Measurements from ENCODE around the gene NRG2.

Gene NRG2

DNA sequence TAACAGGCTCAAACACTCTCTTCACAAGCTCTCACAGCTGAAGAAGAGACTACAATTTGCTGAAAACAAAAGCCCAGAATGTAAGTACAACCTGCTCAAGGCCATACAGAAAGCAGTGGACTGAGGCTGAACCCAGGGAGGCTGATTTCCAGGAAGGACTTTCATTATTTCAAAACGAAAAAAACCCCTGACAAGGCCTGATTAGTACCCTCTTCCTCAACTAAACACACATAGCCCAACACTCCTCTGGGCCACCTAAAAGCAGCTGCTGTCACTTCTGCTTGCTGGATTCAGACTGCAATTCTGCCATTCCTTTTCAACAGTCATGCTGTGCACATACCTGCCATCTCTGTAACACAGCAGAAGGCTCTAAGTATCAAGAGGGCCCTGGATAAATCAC lies 18.2 kb downstream of the NRG2 start:
- no peaks in the 10 kb centered on the region for H3K4me1 Mint-ChIP-seq
- H3K36me3 Mint-ChIP-seq = no peaks in the 10 kb centered on the region
- H3K4me3 Mint-ChIP-seq = no peak overlapping the region
- no peaks in the 10 kb centered on the region for H3K9me3 Mint-ChIP-seq
- H3K27me3 Mint-ChIP-seq = peaks cover 12% of the 10 kb centered on the region
- H3K27ac Mint-ChIP-seq = no peak overlapping the region

DNA sequence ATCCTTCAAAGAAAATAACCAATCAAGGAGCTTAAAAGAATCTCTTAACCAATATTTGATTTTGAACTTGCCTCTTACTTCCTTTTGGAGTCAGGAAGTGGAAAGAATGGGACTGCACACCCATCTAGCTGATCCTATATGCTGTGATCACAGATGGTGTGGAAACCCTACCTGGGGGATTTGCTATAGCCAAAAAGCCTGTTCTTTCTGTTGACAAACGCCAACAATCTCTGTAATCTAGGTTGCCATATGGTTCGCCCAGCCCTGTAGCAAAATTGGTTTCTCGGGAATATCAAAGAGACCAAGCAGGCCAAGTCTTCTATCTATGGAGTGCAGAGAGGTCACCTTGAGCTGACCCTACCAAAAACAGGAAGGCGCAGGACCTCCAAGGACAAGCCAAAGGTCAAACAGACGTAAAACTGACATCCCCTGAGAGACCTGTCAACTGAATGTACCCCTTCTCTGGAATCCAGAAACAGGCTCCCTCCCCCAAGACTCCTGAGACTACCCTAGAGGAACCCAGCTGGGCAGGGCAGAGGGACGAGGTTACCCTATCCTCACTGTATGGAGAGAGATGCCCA lies 19.4 kb downstream of the NRG2 start:
- Mint-ChIP-seq H3K27ac (no peak overlapping the region), H3K36me3 (no peaks in the 10 kb centered on the region)

DNA sequence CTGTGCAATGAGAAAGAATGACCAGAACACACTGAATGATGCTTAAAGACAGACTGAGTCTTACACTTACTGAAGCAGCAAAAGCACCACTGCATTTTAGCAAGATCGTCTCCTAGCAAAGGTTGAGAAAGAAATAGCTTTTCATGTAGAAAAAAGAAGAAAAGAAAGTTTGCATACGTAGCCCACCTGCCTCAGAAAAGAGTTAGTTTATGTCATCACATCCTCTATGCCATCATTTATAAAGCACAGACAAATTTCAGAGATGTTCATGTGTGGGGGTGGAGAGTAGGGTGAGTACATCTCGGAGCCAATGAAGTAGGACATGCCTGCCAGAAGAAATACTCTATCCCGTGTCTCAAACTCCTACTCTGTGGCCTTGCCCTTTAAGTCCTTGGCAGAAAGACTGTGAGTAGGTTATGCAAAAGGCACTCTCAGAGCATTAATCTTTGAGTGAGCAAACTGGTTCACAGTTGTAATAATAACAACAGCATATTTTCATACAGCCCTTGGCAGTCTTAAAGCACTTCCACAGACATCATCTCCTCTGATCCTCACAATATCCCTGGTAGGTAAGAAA lies 22.4 kb downstream of the NRG2 start:
- no peaks in the 10 kb centered on the region for H3K36me3 Mint-ChIP-seq
- H3K4me1 Mint-ChIP-seq = no peaks in the 10 kb centered on the region
- H3K4me3 Mint-ChIP-seq = no peak overlapping the region
- no peaks in the 10 kb centered on the region for H3K9me3 Mint-ChIP-seq
- peaks cover 8% of the 10 kb centered on the region for H3K27me3 Mint-ChIP-seq
- H3K27ac Mint-ChIP-seq = no peak overlapping the region

More for the DNA sequence above, 19.4 kb downstream of the NRG2 start:
- Mint-ChIP-seq H3K4me3 (no peak overlapping the region), H3K9me3 (no peaks in the 10 kb centered on the region), H3K27me3 (peaks cover 10% of the 10 kb centered on the region), H3K4me1 (no peaks in the 10 kb centered on the region)

DNA sequence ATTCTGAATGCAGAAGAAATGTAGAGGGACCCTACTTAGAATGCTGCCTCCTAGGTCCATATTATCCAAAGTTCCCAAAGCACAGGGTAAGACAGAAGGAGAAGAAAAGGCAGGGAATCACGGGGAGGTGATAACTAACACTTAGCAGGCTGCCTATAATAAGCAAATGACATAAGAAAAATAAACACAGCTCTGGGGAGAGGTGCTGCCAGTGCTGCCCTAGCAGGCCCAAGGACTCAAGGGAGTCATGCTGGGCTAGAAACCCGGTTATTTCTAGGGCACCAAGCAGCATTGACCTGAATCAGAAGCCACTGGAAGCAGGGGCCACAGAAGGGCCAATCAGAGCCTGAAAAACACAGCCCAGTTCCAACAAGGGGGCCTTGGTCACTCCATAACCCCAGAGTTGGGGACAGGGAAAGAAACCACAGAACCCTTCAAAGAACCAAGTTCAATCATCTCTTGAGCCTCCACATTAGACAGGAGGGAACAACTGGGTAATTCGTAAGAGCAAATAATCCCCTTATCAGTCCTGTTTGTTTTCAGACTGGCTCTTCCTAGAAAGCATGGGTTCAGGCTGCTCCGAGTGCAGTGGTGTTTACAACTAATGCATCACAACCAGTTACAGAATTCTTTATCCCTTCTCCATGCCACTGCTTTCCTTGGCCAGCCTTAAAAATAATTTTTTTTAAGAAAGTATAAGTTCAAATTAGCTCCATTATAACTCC lies 24.0 kb downstream of the NRG2 start:
- Mint-ChIP-seq H3K36me3 (no peaks in the 10 kb centered on the region), H3K4me1 (no peaks in the 10 kb centered on the region), H3K27ac (no peak overlapping the region), H3K9me3 (no peaks in the 10 kb centered on the region), H3K4me3 (no peak overlapping the region), H3K27me3 (peaks cover 2% of the 10 kb centered on the region)

DNA sequence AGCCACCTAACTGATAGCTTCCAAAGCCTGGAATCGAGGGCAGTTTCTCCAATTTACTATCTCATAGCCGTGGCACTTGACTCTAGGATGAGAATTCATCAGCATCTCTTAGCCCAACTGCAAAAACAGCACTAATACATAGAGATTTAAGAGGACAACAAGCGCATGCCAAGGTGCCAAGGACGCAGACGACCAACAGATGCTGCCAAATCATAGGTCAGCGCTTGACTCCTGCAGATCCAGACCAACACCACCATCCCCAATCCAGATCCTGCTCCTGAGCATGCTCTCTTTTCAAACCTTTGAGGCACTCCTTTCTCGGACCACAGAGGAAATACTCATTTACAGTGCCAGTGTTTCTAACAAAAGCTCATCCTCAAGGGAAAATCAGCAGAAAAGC lies 24.6 kb downstream of the NRG2 start:
- Mint-ChIP-seq H3K9me3 (no peaks in the 10 kb centered on the region), H3K4me3 (no peak overlapping the region), H3K36me3 (no peaks in the 10 kb centered on the region), H3K4me1 (no peaks in the 10 kb centered on the region), H3K27me3 (peaks cover 2% of the 10 kb centered on the region), H3K27ac (no peak overlapping the region)

DNA sequence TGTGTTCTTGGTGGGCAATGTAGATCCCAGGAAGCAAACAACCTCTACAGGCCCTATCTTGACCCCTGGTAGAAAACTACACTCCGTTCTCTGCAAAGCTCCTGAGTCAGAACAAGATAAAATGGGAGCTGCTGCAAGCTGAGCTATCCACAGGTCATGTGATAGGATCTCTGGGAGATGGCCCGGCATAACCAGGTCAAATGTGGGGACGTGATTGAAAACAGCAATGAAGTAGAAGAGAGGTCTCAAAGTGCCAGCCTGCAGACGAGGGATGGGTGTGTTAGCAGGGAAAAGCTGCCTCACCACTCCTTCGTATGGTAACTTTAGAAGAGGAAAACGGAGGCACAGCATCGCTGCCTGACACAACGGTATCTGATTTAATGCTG lies 25.0 kb downstream of the NRG2 start:
- H3K27me3 Mint-ChIP-seq = peaks cover 2% of the 10 kb centered on the region

DNA sequence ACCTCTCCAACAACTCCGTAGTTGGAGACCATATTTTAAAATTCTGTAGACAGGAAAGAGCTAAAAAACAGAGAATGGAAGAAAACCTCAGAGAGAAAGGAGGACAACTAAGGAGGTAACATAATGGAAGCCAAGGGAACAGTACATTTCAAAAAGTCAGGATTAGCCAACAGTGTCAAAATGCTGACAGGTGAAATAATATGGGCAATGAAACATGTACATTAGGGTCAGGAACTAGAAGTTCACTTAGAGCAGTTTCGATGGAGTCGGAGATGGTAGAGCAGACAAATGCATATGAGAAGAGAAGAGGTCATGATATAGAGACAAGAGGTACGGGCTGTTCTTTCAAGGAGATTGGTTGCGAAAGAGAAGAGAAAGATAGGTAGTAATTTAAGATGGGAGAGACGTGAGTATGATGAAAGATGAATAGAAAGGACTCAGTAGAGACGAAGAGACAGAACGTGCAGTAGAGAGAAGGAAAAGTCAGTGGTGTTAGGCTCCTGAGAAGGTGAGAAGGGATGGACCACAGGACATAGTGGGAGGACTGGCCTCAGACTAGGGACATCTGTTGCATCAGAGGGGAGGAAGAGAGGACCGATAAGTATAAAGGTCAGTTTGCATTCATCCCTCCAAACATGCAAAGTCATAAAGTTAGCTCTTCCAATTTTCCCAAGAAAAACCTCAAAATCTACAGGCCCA lies 25.6 kb downstream of the NRG2 start:
- Mint-ChIP-seq H3K4me1 (no peaks in the 10 kb centered on the region), H3K4me3 (no peak overlapping the region), H3K36me3 (no peaks in the 10 kb centered on the region), H3K27me3 (peaks cover 2% of the 10 kb centered on the region), H3K27ac (no peak overlapping the region), H3K9me3 (no peaks in the 10 kb centered on the region)

More for the DNA sequence above, 25.0 kb downstream of the NRG2 start:
- Mint-ChIP-seq H3K9me3 (no peaks in the 10 kb centered on the region), H3K4me3 (no peak overlapping the region), H3K27ac (no peak overlapping the region), H3K36me3 (no peaks in the 10 kb centered on the region), H3K4me1 (no peaks in the 10 kb centered on the region)

DNA sequence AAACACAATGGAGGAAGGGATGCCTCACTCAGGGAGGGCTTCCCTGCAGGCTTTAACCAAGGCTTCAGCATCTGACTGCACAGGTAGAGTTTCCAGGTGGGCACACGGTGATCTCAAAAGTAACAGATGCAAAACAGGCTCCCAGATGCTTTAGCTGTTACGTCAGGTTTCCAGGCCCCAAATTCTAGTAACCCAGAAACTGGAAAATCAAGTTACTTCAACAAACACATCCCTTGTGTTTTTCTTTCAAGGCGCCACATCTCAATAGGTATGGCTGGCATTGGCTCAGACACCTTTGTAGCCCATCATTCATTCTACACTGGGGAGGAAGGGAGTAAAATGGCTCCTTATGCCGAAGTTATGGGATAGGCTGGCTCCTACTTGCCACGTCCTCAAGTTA lies 27.4 kb downstream of the NRG2 start:
- no peak overlapping the region for H3K4me3 Mint-ChIP-seq

DNA sequence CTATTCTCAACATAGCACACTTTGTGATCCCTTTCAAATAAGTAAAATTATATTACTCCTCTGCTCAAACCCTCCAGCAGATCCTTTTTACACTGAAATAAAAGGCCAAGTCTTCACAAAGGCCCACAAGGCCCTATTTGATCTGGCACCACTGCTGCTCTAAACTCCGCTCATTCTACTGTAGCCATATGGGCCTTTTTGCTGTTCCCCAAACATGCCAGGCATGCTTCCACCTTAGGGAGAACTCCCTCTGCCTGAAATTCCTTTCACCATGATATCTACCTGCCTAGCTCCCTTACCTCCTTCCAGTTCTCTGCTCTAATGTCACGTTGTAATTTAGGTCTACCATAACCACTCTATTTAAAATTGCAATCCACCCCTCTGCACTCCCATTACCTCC lies 28.3 kb downstream of the NRG2 start:
- Mint-ChIP-seq H3K36me3 (peaks cover under 1% of the 10 kb centered on the region), H3K9me3 (no peaks in the 10 kb centered on the region), H3K27me3 (peaks cover under 1% of the 10 kb centered on the region), H3K27ac (no peak overlapping the region), H3K4me3 (no peak overlapping the region), H3K4me1 (no peaks in the 10 kb centered on the region)

More for the DNA sequence above, 27.4 kb downstream of the NRG2 start:
- Mint-ChIP-seq H3K9me3 (no peaks in the 10 kb centered on the region), H3K27ac (no peak overlapping the region), H3K27me3 (no peaks in the 10 kb centered on the region), H3K36me3 (no peaks in the 10 kb centered on the region), H3K4me1 (no peaks in the 10 kb centered on the region)

DNA sequence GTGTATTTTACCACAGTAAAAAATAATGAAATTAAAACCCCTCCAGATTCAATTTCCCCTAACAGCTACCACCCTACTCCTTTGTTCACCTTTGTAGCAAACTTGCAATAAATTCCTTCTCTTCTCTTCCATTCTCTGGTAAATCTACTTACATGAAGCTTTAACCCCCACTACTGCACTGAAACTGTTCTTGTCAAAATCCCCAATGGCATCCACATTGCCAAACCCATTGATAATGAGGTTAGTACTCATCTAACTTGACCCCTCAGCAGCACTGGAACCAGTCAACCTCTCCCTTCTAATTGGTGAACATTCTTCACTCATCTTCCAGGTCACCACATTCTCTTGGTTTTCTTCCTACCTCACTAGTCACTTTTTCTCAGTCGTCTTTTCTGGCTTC lies 29.6 kb downstream of the NRG2 start:
- H3K36me3 Mint-ChIP-seq = peaks cover 2% of the 10 kb centered on the region
- no peak overlapping the region for H3K27ac Mint-ChIP-seq
- H3K4me1 Mint-ChIP-seq = no peaks in the 10 kb centered on the region
- no peaks in the 10 kb centered on the region for H3K9me3 Mint-ChIP-seq
- H3K27me3 Mint-ChIP-seq = peaks cover 3% of the 10 kb centered on the region
- H3K4me3 Mint-ChIP-seq = no peak overlapping the region

DNA sequence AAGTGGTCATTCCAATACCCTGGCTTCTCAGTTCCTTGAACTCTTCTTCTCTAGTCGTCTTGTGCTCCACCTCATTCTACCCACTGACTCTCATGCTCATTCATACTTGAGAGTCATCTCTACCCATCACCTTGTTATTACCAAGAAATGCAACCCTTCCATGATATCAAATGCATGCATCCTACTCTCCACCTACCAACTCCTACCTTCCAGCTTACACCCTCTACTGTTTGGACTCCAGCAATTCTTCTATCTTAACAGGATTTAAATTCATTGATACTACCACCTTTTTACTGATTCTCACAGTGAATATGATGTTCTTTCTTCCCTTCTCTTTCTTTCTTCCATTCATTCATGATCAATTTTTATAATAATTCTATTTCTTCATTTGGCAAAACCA lies 30.7 kb downstream of the NRG2 start:
- Mint-ChIP-seq H3K4me3 (no peak overlapping the region), H3K9me3 (no peaks in the 10 kb centered on the region), H3K4me1 (no peaks in the 10 kb centered on the region), H3K27me3 (peaks cover 3% of the 10 kb centered on the region), H3K27ac (no peak overlapping the region), H3K36me3 (peaks cover 2% of the 10 kb centered on the region)

DNA sequence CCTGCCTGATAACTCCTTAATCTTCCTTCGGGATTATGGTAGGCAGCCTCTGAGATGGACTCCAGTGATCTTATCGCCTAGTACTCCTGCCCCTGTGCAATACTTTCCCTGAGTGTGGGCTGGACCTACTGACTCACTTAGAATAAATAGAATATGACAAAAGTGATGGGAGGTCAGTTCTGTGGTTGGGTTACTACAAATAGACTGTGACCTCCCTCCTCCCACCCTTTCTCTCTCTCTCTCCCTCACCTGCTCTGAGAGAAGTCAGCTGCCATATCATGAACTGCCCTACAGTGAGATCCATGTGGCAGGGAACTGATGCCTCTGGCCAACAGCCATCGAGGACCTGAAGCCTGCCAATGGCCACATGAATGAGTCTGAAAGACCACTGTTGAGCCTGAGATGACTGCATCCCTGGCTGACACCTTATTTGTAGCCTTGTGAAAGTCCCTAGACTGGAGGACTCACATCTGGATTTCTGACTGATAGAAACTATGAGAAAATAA lies 31.7 kb downstream of the NRG2 start:
- no peak overlapping the region for H3K4me3 Mint-ChIP-seq
- H3K9me3 Mint-ChIP-seq = no peaks in the 10 kb centered on the region
- peaks cover 4% of the 10 kb centered on the region for H3K27me3 Mint-ChIP-seq
- H3K36me3 Mint-ChIP-seq = peaks cover 2% of the 10 kb centered on the region
- no peak overlapping the region for H3K27ac Mint-ChIP-seq
- H3K4me1 Mint-ChIP-seq = no peaks in the 10 kb centered on the region

DNA sequence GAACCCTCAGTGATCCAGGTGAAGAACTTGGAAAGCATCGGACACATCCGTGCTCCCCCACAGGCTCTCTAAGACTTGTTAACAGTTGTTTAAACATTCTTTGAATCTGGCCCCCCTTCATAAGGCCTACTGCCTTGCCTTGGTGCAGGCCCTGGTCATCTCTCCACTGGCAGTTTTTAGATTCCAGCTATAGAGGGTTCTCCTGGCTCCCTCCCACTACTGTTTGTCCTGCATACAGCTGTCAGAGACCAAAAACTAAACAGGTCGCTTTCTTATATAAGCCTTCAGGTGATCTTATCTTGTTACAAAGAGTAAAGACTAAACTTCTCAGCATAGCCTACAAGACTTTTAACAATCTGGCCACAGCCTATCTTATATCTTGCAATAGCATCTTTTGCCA lies 32.3 kb downstream of the NRG2 start:
- Mint-ChIP-seq H3K4me1 (no peaks in the 10 kb centered on the region), H3K36me3 (peaks cover 2% of the 10 kb centered on the region), H3K9me3 (no peaks in the 10 kb centered on the region), H3K27ac (no peak overlapping the region), H3K4me3 (no peak overlapping the region), H3K27me3 (peaks cover 6% of the 10 kb centered on the region)

DNA sequence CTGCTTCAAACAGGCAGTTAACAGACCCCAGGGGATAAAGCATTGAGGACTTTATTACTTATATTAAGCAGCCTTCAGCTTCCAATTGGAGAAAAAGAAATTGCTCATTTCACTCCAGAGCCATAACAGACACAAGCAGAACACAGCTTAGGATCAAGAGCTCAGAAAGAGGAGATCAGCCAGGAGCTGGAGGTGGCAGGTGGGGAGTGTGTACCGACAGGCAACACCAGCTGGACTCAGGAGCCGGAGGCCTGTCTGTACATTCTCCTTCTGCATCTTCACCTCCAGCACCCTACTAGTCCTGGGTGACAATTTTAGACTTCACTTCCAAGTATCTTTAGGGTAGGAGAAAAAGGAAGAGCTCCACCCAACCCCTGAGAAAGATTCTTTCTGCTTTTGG lies 35.8 kb downstream of the NRG2 start:
- no peak overlapping the region for H3K4me3 Mint-ChIP-seq
- no peaks in the 10 kb centered on the region for H3K9me3 Mint-ChIP-seq
- no peak overlapping the region for H3K27ac Mint-ChIP-seq
- H3K36me3 Mint-ChIP-seq = peaks cover 2% of the 10 kb centered on the region
- H3K4me1 Mint-ChIP-seq = no peaks in the 10 kb centered on the region
- H3K27me3 Mint-ChIP-seq = peaks cover 21% of the 10 kb centered on the region

DNA sequence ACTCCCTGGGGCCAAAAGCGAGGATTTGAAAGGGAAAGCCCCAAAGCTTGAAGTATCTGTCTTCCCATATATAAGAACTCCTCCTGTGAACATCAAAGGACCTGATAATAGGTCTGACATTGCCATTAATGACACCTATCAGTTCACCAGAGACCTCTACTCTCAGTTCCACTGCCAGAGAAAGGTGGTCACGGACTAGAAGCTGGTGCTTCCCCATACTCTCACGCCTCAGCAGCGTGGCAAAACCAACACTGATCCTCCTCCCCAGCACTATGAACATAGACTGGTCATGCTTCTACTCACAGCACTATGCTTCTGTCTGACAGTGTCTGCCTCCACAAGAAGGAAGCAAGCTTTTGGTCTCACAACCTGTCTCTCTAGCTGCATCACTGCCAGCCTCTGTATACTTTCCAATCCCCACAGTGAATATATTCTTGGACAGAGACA lies 37.9 kb downstream of the NRG2 start:
- peaks cover 30% of the 10 kb centered on the region for H3K27me3 Mint-ChIP-seq
- no peaks in the 10 kb centered on the region for H3K9me3 Mint-ChIP-seq
- no peak overlapping the region for H3K27ac Mint-ChIP-seq
- H3K36me3 Mint-ChIP-seq = peaks cover 2% of the 10 kb centered on the region
- H3K4me1 Mint-ChIP-seq = no peaks in the 10 kb centered on the region
- H3K4me3 Mint-ChIP-seq = no peak overlapping the region

DNA sequence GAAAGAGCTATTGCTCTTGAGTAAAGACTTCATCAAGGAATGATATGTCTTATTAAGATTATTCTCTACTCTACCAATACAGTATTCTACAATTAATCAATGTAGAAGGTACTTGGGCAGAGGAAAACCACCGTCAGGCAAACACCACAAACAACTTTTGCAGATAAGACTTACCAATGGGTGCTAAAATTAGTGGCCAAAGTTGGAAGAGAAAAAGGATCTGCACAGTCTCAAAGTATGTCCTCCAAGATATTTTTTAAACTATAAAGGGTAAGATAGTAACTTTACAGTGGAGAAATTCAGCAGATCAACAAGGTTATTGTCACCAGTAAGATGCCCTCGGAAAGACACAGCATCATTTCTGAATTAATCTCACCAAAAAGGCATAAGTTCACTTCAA lies 38.9 kb downstream of the NRG2 start:
- Mint-ChIP-seq H3K36me3 (no peaks in the 10 kb centered on the region), H3K4me1 (no peaks in the 10 kb centered on the region), H3K9me3 (no peaks in the 10 kb centered on the region), H3K27me3 (peaks cover 30% of the 10 kb centered on the region), H3K27ac (no peak overlapping the region), H3K4me3 (no peak overlapping the region)
